Lower leg skin (tissue), 3 donors: ENCODE data around the gene SH2D4B.

ENCODE experiments used
- POLR2A ChIP-seq, 2 donors: fragments of 450-650 bp; IDR thresholded peaks; one replicate each; pipeline ENCODE4 v1.6.1; 2016 to 2017; ENCODE audit warnings: antibody characterized with exemption in 2 of 2, mild to moderate bottlenecking in 1 of 2, moderate library complexity in 1 of 2
- TF ChIP-seq, protein P1 (sequence below), 3 donors: fragments of 450-650 bp; IDR thresholded peaks; one replicate each; pipeline ENCODE4 v1.5.1; 2016; ENCODE audit warnings: antibody characterized with exemption in 3 of 3, mild to moderate bottlenecking in 3 of 3, moderate library complexity in 2 of 3

DNA sequence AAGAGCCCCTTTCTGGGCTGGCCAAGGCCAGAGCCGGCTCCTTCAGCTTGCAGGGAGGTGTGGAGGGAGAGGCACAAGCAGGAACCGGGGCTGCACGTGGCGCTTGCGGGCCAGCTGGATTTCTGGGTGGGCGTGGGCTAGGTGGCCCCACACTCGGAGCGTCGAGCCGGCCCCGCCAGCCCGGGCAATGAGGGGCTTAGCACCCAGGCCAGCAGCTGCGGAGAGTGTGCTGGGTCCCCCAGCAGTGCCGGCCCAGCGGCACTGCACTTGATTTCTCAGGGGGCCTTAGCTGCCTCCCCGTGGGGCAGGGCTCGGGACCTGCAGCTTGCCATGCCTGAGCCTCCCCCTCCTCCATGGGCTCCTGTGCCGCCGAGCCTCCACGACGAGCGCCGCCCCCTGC, 48.1 kb downstream of the SH2D4B start:
- TF ChIP-seq, protein P1, sequence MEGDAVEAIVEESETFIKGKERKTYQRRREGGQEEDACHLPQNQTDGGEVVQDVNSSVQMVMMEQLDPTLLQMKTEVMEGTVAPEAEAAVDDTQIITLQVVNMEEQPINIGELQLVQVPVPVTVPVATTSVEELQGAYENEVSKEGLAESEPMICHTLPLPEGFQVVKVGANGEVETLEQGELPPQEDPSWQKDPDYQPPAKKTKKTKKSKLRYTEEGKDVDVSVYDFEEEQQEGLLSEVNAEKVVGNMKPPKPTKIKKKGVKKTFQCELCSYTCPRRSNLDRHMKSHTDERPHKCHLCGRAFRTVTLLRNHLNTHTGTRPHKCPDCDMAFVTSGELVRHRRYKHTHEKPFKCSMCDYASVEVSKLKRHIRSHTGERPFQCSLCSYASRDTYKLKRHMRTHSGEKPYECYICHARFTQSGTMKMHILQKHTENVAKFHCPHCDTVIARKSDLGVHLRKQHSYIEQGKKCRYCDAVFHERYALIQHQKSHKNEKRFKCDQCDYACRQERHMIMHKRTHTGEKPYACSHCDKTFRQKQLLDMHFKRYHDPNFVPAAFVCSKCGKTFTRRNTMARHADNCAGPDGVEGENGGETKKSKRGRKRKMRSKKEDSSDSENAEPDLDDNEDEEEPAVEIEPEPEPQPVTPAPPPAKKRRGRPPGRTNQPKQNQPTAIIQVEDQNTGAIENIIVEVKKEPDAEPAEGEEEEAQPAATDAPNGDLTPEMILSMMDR (IDR thresholded peaks at IDR 0.05) = no peak
- TF ChIP-seq POLR2A (IDR thresholded peaks at IDR 0.05) = no peak
